ENCODE measurements around the gene MPEG1.

GRCh38 chr11:59254286-59254685, 41.6 kb upstream of the MPEG1 start:
- no peak for TF ChIP-seq POLR2A (IDR thresholded peaks at IDR 0.05; ENCODE audit: low read depth, low read length)
- TF ChIP-seq POLR2AphosphoS5 (IDR thresholded peaks at IDR 0.05; ENCODE audit: low read depth, low read length) = no peak
- TF ChIP-seq TAF1 (IDR thresholded peaks at IDR 0.05; ENCODE audit: low read depth, low read length) = no peak

Data from GM12891 (cell line).